ENCODE data around the gene ROR2. TPM values are rescaled to one million over a fixed set of nuclear protein-coding genes. Genes with fewer than 3 reads are reported as not detected.

ROR2 gene
- total and polyA plus RNA-seq, 2 of the 8 experiments (the other 6 are each of a cell fraction or from before 2014, with no cell fraction given): 2.7 to 4.3 TPM

DNA sequence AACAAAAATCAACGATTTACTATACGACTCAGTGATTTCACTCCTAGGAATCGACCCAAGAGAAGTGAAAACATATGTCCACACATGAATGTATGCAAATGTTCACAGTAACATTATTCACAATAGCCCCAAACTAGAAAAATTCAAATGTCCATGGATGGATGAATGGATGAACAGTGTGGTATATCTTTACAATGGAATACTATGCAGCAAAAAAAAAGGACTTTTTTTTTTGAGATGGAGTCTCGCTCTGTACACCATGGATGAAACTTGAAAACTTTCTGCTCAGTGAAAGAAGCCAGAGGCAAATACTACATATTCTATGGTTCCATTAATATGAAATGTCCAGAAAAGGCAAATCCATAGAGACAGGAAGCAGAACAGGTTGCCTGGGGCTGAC, 233.8 kb downstream of the ROR2 start:
- Histone ChIP-seq H3K18ac (ENCODE audit: extremely low read depth, low read length) (no peak overlapping the region), H4K8ac (ENCODE audit: extremely low read depth, insufficient read depth, low read length) (no peak overlapping the region), H3K4me2 (ENCODE audit: insufficient read depth in 1 of 2, low read depth in 2 of 2, low read length in 2 of 2) (no peak overlapping the region), H3K27me3 (replicated peaks in 1 of 4; ENCODE audit: control insufficient read depth in 3 of 4, extremely low read depth in 1 of 4, insufficient read depth in 3 of 4, low read length in 3 of 4) (no peaks in the 10 kb centered on the region), H2BK120ac (replicated peaks; ENCODE audit: low read depth, low read length) (no peak overlapping the region), H4K20me1 (replicated peaks in 1 of 2; ENCODE audit: control insufficient read depth in 1 of 2, insufficient read depth in 2 of 2, low read length in 2 of 2) (peaks cover 0 to 6% of the 10 kb centered on the region in 2 experiments), H3K4me1 (replicated peaks in 1 of 4; ENCODE audit: control insufficient read depth in 3 of 4, insufficient read depth in 4 of 4, low read length in 3 of 4) (peaks cover 0 to 4% (median 0%) of the 10 kb centered on the region in 4 experiments; a peak in 2 of 7 replicates), H2AFZ (ENCODE audit: low read length) (no peak overlapping the region), H2BK20ac (ENCODE audit: low read length) (no peak overlapping the region), H3K27ac (ENCODE audit: low read depth, low read length) (no peak overlapping the region), H3K9ac (replicated peaks in 1 of 4; ENCODE audit: extremely low read depth in 1 of 4, low read depth in 3 of 4, low read length in 3 of 4) (no peak overlapping the region), H4K5ac (ENCODE audit: insufficient read length, low read depth, low read length) (no peak overlapping the region), H3K79me2 (ENCODE audit: control insufficient read depth in 1 of 2, insufficient read depth in 2 of 2, low read length in 2 of 2) (no peaks in the 10 kb centered on the region), H3K9me3 (ENCODE audit: insufficient read depth in 2 of 2, low read depth in 1 of 2, low read length in 1 of 2) (no peaks in the 10 kb centered on the region), H3K36me3 (ENCODE audit: control insufficient read depth in 2 of 4, insufficient read depth in 4 of 4, low read length in 3 of 4) (no peaks in the 10 kb centered on the region), H2AK5ac (ENCODE audit: low read depth, low read length) (no peak overlapping the region), H3K4me3 (ENCODE audit: extremely low read depth in 1 of 4, insufficient read depth in 2 of 4, low read depth in 3 of 4, low read length in 4 of 4) (no peak overlapping the region), H2BK15ac (ENCODE audit: low read length) (no peak overlapping the region), H3K14ac (ENCODE audit: insufficient read length) (no peak overlapping the region), H2BK12ac (ENCODE audit: low read depth, low read length) (no peak overlapping the region), H3K79me1 (ENCODE audit: low read depth, low read length) (no peaks in the 10 kb centered on the region), H3K4ac (replicated peaks; ENCODE audit: insufficient read length, low read depth, low read length) (no peak overlapping the region), H3K23ac (ENCODE audit: insufficient read length) (no peak overlapping the region), H3K56ac (replicated peaks; ENCODE audit: insufficient read length, low read depth, low read length) (no peak overlapping the region), H4K91ac (replicated peaks; ENCODE audit: insufficient read length, low read length) (no peak overlapping the region), H2BK5ac (ENCODE audit: low read depth, low read length) (no peak overlapping the region), H3K23me2 (ENCODE audit: low read depth, low read length) (peaks cover 8% of the 10 kb centered on the region; the same call in 1 of the 2 replicates)
- no peak for FAIRE-seq
- CTCF ChIA-PET (ENCODE audit: partially characterized antibody): interaction anchor here (0.6 to 4.1 kb wide), 4 partner anchors 11 to 801 kb away, joined by 3 to 20 read pairs (median 9); no protein-coding TSS in a partner anchor
- 91% methylated on average over 4 of the region's 4 CpGs; no CpG with 5 or more reads in 1 of the 2 experiments for WGBS, 2 experiments (ENCODE audit: extremely low coverage in 1 of 2, insufficient coverage in 1 of 2, insufficient read length in 1 of 2, insufficient replicate concordance in 2 of 2, low coverage in 1 of 2, low lambda C conversion rate in 2 of 2, missing lambda C conversion rate in 1 of 2)
- POLR2A ChIA-PET (ENCODE audit: partially characterized antibody): no interaction called here
- no peak for DNase-seq (ENCODE audit: low read depth in 1 of 2, low spot score in 2 of 2)
- TF ChIP-seq TEAD4 (IDR thresholded peaks at IDR 0.05; ENCODE audit: low read depth, low read length): no peak
- no peak for TF ChIP-seq PHF8 (conservative IDR thresholded peaks at IDR 0.05; ENCODE audit: low read depth, low read length)
- TF ChIP-seq RAD21 (IDR thresholded peaks at IDR 0.05 in 1 of 2, conservative IDR thresholded peaks at IDR 0.05 in 1 of 2; ENCODE audit: low read depth in 2 of 2, low read length in 2 of 2): no peak
- no peak for TF ChIP-seq SP2 (IDR thresholded peaks at IDR 0.05; ENCODE audit: low read length)
- TF ChIP-seq JUN (IDR thresholded peaks at IDR 0.05; ENCODE audit: low read depth, low read length): no peak
- TF ChIP-seq POU5F1 (IDR thresholded peaks at IDR 0.05; ENCODE audit: low read depth, low read length): no peak
- no peak for TF ChIP-seq TAF7 (optimal IDR thresholded peaks at IDR 0.05; ENCODE audit: borderline replicate concordance, low read depth, low read length)
- TF ChIP-seq SAP30 (IDR thresholded peaks at IDR 0.05; ENCODE audit: insufficient read depth, insufficient replicate concordance, low read length): no peak
- no peak for TF ChIP-seq CTBP2 (IDR thresholded peaks at IDR 0.05; ENCODE audit: borderline replicate concordance, insufficient read depth, insufficient read length, low read length)

Measured in H1 (cell line).